HG03457 (cell line): ENCODE measurements around the gene VAV2.

Source experiments
- ATAC-seq: cut with Tn5 transposase; IDR thresholded peaks from one replicate; pipeline ENCODE4 v1.9.1; 2021; ENCODE audit warnings: moderate number of reproducible peaks; ENCODE audit not compliant: unreplicated experiment

The VAV2 gene

DNA sequence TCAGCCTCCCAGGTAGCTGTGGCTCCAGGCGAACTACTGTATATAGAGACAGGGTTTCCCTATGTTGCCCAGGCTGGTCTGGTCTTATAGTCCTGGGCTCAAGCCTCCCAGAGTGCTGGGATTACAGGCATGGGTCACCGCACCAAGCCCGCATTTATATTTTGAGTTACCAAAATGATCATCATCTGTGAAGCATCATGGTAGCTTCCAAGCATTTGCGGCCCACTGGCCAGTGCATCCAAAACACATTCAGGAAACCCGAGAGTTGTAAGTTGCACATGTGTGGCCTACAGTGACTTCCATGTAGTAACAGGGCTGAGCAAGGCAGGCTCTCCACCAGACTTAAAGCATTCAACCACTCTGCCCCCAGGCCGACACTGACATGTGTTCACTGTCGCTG lies 35.4 kb upstream of the VAV2 start:
- ATAC-seq = no peak

- ATAC-seq = no peak
These were observed 34.9 kb upstream of the VAV2 start for GRCh38 chr9:134026981-134027380.

DNA sequence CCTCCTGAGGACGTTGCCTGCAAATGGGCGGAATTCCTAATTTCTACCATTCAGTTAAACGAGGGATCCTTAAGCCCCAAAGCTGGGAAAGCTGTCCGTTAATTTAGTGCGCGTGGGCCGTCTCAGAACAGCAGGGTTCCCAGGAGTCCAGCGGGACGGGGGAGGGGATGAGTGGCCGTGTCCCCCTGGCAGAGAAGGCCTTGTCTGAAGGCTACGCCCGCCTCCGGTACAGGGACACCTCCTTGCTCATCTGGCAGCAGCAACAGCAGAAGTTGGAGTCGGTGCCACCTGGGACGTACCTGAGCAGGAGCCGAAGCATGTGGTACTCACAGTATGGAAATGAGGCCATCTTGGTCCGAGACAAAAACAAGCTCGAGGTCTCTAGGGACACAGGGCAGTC lies 34.5 kb upstream of the VAV2 start:
- no peak for ATAC-seq

DNA sequence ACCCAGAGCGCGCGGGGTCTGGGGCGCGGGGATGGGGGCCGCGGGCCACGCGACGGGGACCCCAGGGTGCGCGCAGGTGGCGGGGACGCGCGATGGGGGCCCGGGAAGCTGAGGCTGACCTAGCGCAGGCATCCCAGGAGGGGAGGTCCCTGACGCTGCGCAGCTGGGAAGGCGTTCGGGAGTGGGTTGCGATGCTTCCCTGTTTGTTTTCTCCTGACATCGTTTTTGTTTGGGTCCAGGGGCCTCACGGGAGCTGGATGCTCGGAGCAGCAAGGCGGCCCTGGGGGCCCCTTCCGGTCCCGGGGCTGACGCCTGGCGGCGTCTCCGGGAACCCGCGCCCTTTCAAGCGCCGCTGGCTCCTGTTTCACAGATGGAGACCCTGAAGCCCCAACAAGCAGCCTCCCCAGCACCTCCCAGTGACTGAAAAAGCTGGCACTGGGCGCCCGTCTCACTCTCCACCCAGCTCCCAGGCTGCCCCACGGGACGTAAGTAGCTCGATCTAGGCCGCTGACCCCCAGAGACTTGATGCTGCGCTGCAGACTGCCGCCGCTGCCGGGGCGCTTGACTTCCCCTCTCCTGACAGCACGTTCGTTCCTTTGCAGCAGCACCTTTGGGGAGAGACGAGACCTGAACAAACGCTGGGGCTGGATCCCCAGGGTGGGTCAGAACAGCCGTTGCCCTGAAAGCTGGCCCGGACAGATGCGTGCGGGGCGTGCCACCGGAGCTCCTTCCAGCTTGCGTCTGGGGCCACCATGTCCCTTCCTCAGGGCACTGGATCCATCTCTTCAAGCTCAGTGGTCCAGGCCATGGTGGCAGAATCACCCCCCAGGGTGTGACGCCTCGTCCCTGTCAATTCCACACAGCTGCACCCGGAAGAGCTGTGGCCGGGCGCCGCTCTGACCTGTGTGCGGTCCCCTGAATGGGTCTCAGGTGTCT lies 33.8 kb upstream of the VAV2 start:
- ATAC-seq = peak; percentile 21

DNA sequence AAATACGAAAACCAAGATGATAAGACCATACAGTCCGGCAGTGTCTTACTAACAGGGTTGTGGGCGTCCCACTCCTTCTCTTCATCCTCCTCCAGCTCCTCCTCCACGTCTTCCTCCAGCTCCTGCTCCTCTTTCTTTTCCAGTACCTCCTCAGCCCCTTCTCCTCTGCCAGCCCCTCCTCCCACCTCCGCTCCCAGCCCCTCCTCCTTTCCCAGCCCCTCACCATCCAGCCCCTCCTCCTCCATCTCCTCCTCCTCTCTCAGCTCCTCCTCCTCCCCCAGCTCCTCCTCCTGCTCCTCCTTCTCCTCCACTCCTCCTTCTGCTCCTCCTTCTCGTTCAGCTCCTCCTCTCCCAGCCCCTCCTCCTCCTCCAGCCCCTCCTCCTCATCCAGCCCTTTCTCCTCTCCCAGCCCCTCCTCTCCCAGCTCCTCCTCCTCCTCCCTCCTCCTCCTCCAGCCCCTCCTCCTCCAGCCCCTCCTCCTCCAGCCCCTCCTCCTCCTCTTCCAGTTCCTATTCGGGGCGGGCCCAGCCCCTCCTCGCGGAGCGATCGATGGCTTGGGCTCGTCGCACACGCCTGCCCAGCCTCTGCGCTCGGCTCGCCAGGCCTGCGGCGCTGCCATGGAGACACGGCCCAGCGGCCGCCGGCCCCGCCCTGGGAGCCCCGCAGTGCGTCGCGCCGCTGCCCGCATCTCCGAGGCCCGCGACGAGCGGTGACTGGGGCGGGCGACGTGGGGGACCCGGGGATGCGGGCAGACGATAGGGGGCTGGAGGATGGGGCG lies 32.9 kb upstream of the VAV2 start, which contains the start of gene BRD3OS:
Gene BRD3OS, plus strand, starts transcription at position 654 of the 778 bp plus-strand sequence. CDS start 1,267 bp downstream, outside the sequence.
- peak; percentile 67 for ATAC-seq

- no peak for ATAC-seq
These were observed 32.2 kb upstream of the VAV2 start for GRCh38 chr9:134024214-134024792.

- ATAC-seq = no peak
These were observed 22.8 kb upstream of the VAV2 start for GRCh38 chr9:134014946-134015345.

GRCh38 chr9:134011401-134011800 lies 19.3 kb upstream of the VAV2 start:
- ATAC-seq = no peak

- no peak for ATAC-seq
These were observed 18.4 kb upstream of the VAV2 start for GRCh38 chr9:134010310-134011173.

DNA sequence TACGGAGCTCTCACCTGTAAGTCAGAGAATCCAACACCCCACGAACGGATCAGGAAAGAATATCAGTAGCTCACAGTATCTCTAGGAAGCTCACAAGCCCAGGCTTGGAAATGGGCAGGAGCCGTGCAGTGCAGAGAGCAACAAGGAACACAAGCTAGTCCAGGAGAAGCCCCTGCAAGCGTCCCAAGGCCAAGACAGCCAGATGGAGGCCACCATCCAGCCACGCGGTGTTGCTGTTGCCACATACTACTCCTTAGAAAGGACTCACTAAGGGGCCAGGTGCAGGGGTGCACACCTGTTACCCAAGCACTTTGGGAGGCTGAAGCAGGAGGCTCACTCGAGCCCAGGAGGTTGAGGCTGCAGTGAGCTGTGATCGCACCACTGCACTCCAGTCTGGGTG lies 15.4 kb upstream of the VAV2 start:
- no peak for ATAC-seq

- ATAC-seq = no peak
These were observed 15.0 kb upstream of the VAV2 start for GRCh38 chr9:134007150-134007549.

DNA sequence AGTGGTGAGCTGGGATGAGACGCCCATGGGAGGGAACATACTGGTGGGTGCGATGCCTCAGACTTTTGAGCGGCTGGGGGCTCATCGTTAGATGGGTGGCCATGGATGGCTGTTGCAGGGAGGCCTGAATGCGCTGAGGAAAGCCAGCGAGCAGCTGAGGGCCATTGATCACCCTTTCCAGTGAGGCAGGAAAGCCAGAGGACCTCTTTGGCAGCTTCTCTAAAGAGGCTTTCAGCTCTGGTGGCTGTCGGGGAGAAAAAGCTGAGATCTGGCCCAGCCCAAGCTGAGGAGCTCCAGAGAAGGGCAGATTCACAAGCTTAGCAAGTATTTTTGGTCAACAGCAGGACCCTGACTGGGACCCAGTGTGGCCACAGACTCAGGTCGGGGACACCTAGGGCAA lies 13.3 kb upstream of the VAV2 start:
- ATAC-seq = no peak

DNA sequence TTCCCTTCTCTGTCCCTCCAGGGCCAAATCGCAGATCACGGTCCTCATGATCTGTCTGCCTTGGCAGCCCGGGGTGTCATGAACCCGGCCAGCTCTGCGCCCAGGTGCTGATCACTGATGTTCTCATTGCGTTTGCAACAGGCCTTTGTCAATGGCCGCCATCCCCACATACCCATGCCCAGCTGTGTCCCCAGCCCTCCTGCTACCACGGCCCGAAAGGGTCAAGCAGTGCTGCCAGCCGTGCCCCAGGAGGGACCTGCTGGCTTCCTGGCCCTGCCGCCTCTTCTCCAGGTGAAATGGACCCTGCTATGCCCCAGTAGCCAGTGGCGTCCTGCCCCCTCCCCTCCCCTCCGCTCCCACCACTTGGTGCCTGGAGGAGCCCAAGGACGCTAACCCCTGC lies 12.8 kb upstream of the VAV2 start:
- no peak for ATAC-seq

GRCh38 chr9:134004131-134004873 lies 12.2 kb upstream of the VAV2 start:
- no peak for ATAC-seq

DNA sequence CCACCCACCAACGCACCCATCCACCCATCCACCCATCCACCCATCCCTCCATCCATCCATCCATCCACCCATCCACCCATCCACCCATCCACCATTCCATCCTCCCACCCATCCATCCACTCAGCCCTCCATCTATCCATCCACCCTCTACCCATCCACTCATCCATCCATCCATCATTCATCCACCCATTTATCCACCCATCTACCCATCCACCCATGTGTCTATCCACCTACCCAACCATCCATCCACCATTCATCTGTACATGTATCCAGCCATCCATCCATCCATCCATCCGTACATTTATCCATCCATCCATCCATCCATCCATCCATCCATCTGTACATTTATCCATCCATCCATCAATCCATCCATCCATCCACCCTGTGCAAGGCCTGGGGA lies 11.1 kb upstream of the VAV2 start:
- ATAC-seq = no peak

- no peak for ATAC-seq
These were observed 10.7 kb upstream of the VAV2 start for GRCh38 chr9:134002796-134003195.

DNA sequence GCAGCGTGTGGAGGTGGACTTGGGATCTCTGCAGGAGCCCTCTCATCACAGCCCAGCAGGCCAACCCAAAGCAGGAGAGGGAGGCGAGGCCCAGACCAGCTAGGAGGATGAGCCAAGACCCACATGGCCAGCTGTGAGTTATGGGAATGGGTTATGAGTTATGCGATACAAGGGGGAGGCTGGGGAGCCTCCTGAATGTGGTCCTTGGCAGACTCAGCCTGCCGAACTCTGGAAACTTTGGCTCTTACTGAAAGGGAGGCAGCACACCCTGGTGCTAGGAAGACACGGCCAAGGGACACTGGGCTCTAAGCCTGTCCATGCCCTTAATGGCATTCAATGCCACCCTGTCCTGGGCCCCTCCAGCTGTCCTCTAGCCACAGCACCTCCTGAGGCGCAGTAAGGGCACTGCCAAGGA lies 7.7 kb upstream of the VAV2 start:
- no peak for ATAC-seq

DNA sequence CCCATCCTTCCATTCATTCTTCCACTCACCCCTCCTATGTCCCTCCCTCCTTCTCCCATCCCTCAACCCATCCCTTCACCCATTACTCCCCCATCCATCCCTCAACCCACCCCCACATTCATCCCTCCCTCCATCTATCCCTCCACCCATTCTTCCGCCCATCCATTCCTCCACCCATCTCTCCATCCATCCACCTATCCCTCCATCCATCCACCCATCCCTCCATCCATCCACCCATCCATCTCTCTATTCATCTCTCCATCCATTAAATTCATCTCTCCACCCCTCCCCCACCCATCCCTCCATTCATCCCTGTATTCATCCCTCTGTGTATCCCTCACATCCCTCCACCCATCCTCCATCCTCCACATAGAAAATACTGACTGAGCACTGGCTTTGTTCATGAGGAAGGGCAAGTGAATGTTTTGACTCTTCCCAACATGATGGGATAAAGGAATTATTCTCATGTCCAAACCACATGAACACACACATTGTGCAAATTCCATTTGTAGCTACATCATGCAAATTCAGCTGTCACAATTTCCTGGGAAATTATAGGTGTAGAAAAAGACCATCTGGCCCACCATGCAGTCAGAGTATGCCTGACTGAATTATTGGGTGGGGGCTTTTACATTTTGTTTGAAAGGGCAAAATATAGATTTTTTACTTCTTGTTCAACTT lies 6.9 kb upstream of the VAV2 start:
- no peak for ATAC-seq

- no peak for ATAC-seq
These were observed 5.5 kb upstream of the VAV2 start for GRCh38 chr9:133997584-133997983.
